Left ventricle myocardium superior (tissue), 1 donor: ENCODE data around the gene DCTPP1. TPM values are rescaled to one million over a fixed set of nuclear protein-coding genes. Genes with fewer than 3 reads are reported as not detected.
A peak's percentile ranks its signal among the peaks of the same experiment; 100 is the strongest.
"Not testable (repeated sequence)": the region's sequence is repeated elsewhere in the genome, so short reads cannot be mapped to it uniquely, and the experiment has no call there.

Experiments
- ATAC-seq: fragments of 200-7000 bp; cut with Tn5 transposase; one replicate; pipeline ENCODE4 v1.9.1; 2020; ENCODE audit warnings: mild to moderate bottlenecking, moderate library complexity
- DNase-seq: peaks from one replicate; pipeline ENCODE4 v3.0.0-alpha.2; 2020
- intact Hi-C: fragments of 100-400 bp; cut with micrococcal nuclease; formaldehyde crosslinking; loops from one replicate; pipeline ENCODE4 v1.11.0; 2022
- long read RNA-seq: library from polyadenylated mRNA; unstranded; transcript quantifications from one replicate; pipeline ENCODE4 v2.0.0, GENCODE V29; 2021
- total RNA-seq: library from RNA; stranded (reverse); fragmentation: NEBNext Ultra II Directional; extraction: Animal tissue kit (Norgen Biotek cat#: 25700); gene quantifications from one replicate; pipeline ENCODE4 v1.2.1, GENCODE V29; 2021
- donor health status: DM: no; HTN: yes; CAD: no; lungs with severe emphysema.

DCTPP1 gene
- 37.5 TPM for total RNA-seq
- long read RNA-seq, transcript DCTPP1-201 (3 exons, 1,222 nt): major isoform, 90 of 104 reads
- long read RNA-seq, partial matches to known transcripts: 0 of 104 reads
- long read RNA-seq, other reads (novel, unspliced or antisense): 12 of 104 reads

- ATAC-seq: peak; percentile 99
- intact Hi-C loops: no loop called here
- DNase-seq: peak; percentile 95
Measured at GRCh38 chr16:30429678-30430427, at the start of gene DCTPP1. Gene DCTPP1, minus strand, starts transcription at chr16:30430030. Its CDS starts 50 bp downstream, at chr16:30429980.

DNA sequence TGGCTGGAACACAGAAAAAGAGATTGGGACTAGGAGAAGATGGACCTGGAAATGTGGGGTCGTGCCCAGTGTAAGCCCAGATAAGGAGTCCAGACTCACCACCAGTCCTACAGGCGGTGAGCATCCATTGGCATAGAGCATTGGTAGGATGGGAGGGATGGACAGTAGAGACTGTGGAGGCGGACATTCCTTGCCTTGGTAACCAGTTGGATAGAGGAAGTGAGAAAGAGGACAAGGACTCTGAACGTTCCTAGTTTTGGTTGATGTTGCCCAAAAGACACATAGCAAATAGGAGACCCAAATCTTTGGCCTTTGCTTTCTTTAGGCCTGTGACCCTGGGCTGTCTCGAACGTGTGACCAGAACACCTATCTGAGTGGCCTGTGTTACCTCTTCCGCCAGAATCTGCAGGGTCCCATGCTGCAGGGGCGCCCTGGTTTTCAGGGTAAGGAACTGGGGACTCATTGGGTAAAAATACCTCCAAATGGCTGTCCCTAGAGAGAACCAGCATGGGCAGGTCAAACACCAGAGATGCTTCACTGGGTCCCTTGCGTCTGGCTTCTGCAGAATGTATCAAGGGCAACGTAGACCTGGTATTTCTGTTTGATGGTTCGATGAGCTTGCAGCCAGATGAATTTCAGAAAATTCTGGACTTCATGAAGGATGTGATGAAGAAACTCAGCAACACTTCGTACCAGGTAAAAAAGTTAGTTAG lies 49.1 kb upstream of the DCTPP1 start:
- DNase-seq (no peak), ATAC-seq (no peak)
- intact Hi-C loops: no loop called here

- ATAC-seq, DNase-seq, intact Hi-C loops: not testable (repeated sequence)
Measured at GRCh38 chr16:30477773-30478172, 47.9 kb upstream of the DCTPP1 start.

DNA sequence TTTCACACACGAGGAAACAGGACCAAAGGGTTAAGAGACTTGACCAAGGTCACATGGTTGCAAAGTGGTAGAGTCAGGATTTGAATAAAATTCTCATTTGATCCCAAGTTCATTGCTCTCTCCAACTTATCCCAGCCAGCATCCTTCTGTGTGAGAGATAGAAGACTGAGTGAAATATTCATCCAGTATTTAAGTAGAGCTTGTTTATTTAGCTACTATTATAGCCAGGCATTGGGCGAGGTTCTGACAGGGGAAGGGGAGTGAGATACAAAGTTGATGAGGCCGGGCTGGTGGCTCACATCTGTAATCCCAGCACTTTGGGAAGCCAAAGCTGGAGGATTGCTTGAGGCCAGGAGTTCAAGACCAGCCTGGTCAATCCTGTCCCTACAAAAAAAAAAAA lies 47.2 kb upstream of the DCTPP1 start:
- ATAC-seq (no peak), DNase-seq (no peak)
- intact Hi-C loops: no loop called here

DNA sequence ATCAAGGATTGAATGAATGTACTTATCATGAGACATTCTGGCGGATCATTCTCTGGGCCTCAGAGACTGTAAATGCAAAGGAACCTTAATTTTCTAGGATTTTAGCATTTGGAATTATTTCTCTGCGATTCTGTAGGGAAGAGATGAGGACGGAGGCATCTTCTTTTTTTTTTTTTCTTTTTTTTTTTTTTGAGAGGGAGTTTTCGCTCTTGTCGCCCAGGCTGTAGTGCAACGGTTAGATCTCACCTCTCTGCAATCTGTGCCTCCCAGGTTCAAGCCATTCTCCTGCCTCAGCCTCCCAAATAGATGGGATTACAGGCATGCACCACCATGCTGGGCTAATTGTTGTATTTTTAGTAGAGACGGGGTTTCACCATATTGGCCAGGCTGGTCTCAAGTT lies 44.9 kb upstream of the DCTPP1 start:
- ATAC-seq (no peak), DNase-seq (no peak)
- intact Hi-C loops: no loop called here

DNA sequence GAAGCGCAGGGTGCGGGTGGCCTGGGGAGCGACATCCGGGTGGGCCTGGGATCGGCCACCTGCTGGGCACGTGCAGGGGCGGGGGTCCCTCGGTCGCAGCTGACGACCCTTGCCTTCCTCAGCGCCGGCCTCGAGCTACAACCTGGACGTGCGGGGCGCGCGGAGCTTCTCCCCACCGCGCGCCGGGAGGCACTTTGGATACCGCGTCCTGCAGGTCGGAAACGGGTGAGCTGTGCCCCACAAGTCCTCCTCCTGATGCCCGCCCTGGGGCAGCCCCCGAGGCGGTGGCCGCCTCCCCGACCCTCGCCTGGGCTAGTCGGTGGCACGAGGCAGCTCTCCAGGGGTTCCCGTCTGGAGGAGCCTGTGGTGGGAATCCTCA lies 44.2 kb upstream of the DCTPP1 start:
- ATAC-seq: no peak
- DNase-seq: no peak
- intact Hi-C loops: no loop called here

- peak; percentile 33 for DNase-seq
- intact Hi-C loops: no loop called here
- peak; percentile 27 for ATAC-seq
Measured at GRCh38 chr16:30473231-30474073, 43.6 kb upstream of the DCTPP1 start.

DNA sequence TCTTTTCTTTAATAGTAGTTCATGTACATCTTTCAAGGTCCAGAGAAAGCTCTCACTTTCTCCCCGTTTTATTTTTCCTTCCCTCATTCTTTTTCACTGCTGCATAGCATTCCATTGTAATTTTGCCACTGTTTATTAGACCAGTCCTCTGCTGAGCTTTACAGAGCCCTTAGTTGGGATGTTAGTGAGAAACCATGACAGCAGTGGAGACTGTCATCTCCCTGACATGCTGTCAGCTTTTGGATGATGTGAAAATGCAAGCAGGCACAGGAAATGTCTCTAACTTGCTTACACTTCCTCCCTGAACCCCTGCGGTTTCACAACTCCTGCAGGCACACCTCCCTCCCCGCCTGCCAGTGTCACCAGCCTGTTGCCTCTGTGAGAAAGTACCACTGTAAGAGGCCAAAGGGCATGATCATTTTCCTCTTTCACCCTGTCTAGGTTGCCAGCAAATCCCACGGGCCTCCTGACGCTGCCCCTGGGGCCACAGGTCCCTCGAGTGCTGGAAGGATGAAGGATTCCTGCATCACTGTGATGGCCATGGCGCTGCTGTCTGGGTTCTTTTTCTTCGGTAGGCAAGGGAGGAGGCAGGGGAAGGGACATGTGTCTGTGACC lies 42.6 kb upstream of the DCTPP1 start, which contains the start of gene ITGAL:
Gene ITGAL, plus strand, starts transcription at position 415 of the 615 bp plus-strand sequence. Its CDS starts 96 bp downstream, at position 511.
- peak; percentile 70 for ATAC-seq
- intact Hi-C loops: no loop called here
- peak; percentile 46 for DNase-seq

DNA sequence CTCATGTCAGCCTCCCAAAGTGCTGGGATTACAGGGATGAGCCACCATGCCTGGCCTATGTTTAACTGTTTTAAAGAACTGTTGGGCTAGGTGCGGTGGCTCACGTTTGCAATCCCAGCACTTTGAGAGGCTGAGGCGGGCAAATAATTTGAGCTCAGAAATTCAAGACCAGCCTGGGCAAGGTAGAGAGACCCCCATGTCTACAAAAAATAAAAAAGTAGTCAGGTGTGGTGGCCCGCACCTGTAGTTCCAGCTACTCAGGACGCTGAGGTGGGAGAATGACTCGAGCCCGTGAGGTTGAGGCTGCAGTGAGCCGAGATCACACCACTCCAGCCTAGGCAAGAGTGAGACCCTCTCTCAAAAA lies 40.8 kb upstream of the DCTPP1 start:
- intact Hi-C loops: no loop called here
- no peak for ATAC-seq
- no peak for DNase-seq

GRCh38 chr16:30470170-30470512 lies 40.3 kb upstream of the DCTPP1 start:
- no peak for ATAC-seq
- no peak for DNase-seq
- intact Hi-C loops: no loop called here

GRCh38 chr16:30464078-30464477 lies 34.2 kb upstream of the DCTPP1 start:
- DNase-seq (no peak), ATAC-seq (no peak)
- intact Hi-C loops: no loop called here

- intact Hi-C loops, ATAC-seq, DNase-seq: not testable (repeated sequence)
Measured at GRCh38 chr16:30461426-30461825, 31.6 kb upstream of the DCTPP1 start.

DNA sequence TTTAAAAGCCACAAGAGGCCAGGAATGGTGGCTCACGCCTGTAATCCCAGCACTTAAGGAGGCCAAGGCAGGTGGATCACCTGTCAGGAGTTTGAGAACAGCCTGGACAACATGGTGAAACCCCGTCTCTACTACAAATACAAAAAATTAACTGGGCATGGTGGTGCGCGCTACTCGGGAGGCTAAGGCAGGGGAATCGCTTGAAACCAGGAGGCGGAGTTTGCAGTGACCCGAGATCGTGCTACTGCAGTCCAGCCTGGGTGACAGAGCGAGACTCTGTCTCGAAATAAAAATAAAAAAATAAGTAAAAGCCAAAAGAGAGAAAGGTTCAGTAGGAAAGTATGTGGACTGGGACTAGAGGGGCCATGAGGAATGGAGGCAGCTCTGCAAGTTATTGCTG lies 29.6 kb upstream of the DCTPP1 start:
- ATAC-seq: no peak
- intact Hi-C loops: no loop called here
- DNase-seq: no peak

- peak; percentile 55 for ATAC-seq
- DNase-seq: peak; percentile 61
- intact Hi-C loops: no loop called here
Measured at GRCh38 chr16:30458561-30459394, 28.9 kb upstream of the DCTPP1 start.

DNA sequence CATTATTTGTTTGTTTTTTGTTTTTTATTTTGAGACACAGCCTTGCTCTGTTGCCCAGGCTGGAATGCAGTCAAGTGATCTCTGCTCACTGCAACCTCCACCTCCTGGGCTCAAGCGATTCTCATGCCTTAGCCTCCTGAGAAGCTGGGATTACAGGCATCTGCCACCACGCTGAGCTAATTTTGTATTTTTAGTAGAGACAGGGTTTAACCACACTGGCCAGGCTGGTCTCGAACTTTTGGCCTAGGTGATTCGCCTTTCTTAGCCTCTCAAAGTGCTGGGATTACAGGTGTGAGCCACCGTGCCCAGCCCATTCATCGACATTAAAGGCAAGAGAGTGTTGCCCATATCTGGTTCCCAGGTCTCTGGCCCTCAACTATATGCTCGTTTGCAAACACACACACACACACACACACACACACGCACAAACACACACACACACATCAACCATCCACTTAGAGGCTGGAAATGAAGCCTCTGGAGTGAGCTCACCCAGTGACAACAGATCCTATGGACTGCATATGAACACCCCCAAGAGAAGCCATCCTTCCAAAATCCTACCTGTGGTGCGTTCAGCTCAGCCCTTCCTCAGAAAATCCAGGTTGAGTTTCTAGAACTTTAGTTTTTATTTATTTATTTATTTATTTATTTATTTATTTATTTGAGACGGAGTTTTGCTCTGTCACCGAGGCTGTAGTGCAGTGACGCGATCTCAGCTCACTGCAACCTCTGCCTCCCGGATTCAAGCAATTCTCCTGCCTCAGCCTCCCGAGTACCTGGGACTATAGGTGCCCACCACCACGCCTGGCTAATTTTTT lies 28.1 kb upstream of the DCTPP1 start:
- DNase-seq (no peak), ATAC-seq (no peak)
- intact Hi-C loops: no loop called here

DNA sequence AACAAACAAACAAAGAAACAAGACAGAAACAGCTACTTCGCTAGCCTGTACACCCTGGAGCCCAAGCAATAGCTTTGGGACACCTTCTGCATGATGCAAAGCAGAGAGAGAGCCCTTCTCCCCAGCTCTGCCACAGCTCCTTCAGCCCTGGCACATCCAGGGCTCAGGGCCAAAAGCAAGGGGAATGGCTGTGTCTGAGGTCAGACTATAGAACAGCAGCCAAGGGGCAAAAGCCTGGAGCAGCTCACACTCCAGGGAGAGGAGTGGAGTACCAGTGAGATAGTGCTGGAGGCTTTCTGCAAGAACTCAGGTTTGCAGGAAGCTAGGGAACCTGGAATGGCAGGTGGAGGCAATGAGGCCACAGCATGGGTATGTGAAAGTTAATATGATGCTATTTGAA lies 27.4 kb upstream of the DCTPP1 start:
- ATAC-seq (peak; percentile 96), DNase-seq (peak; percentile 50)
- intact Hi-C loops: no loop called here

DNA sequence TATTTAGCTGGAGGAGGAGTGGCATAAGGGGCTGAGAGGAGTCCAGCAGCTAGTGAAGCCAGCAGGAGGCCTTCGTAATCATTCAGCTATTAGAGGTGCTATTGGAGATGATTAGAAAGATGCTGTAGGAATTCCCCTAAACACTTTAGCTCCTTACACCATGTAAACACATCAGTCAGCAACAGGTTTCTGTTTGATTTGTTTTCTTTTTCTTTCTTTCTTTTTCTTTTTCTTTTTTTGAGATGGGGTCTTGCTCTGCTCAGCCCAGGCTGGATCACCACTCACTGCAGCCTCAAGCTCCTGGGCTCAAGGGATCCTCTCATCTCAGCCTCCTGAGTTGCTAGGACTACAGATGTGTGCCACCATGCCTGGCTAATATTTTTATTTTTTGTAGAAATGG lies 26.5 kb upstream of the DCTPP1 start:
- no peak for DNase-seq
- no peak for ATAC-seq
- intact Hi-C loops: no loop called here
